GM21786 (cell line): ENCODE results near the gene PTGR3.

Experiments
- ATAC-seq: cut with Tn5 transposase; IDR thresholded peaks from one replicate; pipeline ENCODE4 v1.9.1; 2021; ENCODE audit not compliant: unreplicated experiment

Gene PTGR3

GRCh38 chr18:75172299-75173124 lies 36.4 kb downstream of the PTGR3 start:
- no peak for ATAC-seq

- ATAC-seq, result no peak
These were observed 38.0 kb downstream of the PTGR3 start for GRCh38 chr18:75170916-75171315.

- ATAC-seq, result no peak
These were observed 38.7 kb downstream of the PTGR3 start for GRCh38 chr18:75170022-75170789.

- no peak for ATAC-seq
These were observed 39.5 kb downstream of the PTGR3 start for GRCh38 chr18:75169411-75169810.

- ATAC-seq, result no peak
These were observed 40.3 kb downstream of the PTGR3 start for GRCh38 chr18:75168619-75169018.

GRCh38 chr18:75167759-75168618 lies 41.0 kb downstream of the PTGR3 start:
- no peak for ATAC-seq

GRCh38 chr18:75167137-75167536 lies 41.8 kb downstream of the PTGR3 start:
- ATAC-seq, result no peak

GRCh38 chr18:75165926-75166325 lies 43.0 kb downstream of the PTGR3 start:
- ATAC-seq, result no peak

GRCh38 chr18:75164479-75164878 lies 44.5 kb downstream of the PTGR3 start:
- ATAC-seq, result no peak

- ATAC-seq, result no peak
These were observed 45.2 kb downstream of the PTGR3 start for GRCh38 chr18:75163736-75164135.

GRCh38 chr18:75162978-75163377 lies 46.0 kb downstream of the PTGR3 start:
- no peak for ATAC-seq

- no peak for ATAC-seq
These were observed 46.5 kb downstream of the PTGR3 start for GRCh38 chr18:75162467-75162866.

- peak; percentile 60 for ATAC-seq
These were observed 47.5 kb downstream of the PTGR3 start for GRCh38 chr18:75161256-75162028.

- no peak for ATAC-seq
These were observed 48.6 kb downstream of the PTGR3 start for GRCh38 chr18:75160364-75160763.

- no peak for ATAC-seq
These were observed 49.1 kb downstream of the PTGR3 start for GRCh38 chr18:75159646-75160356.

- ATAC-seq, result no peak
These were observed 49.8 kb downstream of the PTGR3 start for GRCh38 chr18:75159238-75159518.
